T-helper 1 cell (primary cell): ENCODE measurements around the gene ARPP21.

Experiments used
- DNase-seq, 5 donors: peaks; one replicate each; pipeline ENCODE4 v3.0.0-alpha.2; 2012 to 2020

Gene ARPP21

DNA sequence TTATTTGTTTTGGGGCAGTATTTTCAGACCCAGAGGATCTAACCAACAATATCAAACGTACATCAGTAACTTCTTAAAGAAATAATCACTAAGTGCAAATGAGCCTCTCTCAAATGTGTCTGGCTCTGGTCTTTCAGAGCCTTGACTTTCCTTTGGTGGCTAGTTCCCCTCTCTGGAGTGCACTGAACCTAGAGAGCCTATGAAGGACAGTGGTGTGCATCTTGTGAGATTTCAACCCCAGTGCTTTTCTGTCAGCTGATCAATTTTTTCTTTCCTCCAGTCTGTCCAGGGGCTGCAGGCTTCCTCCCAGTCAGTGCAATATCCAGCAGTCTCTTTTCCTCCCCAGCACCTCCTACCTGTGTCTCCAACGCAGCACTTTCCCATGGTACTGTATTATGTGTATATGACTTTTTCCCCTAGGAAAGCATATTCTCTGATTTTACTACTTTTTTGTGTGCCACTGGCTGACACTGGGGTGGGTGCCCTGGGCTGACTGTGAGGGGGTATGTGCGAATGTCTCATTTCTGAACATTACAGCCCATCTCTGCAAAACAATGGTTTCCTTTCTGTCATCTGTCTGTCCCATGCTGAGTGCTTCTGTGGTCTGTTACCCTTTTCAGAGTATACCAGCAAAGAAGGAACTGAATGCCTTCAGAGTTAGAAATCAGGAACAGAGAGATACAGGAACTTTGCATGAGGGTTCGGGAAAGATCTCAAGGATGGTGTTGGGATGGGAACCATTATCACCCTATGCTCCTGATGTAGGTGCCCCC is 98.8 kb downstream of the ARPP21 start:
- DNase-seq: no peak

GRCh38 chr3:35739181-35739809 is 100.0 kb downstream of the ARPP21 start:
- no peak for DNase-seq

DNA sequence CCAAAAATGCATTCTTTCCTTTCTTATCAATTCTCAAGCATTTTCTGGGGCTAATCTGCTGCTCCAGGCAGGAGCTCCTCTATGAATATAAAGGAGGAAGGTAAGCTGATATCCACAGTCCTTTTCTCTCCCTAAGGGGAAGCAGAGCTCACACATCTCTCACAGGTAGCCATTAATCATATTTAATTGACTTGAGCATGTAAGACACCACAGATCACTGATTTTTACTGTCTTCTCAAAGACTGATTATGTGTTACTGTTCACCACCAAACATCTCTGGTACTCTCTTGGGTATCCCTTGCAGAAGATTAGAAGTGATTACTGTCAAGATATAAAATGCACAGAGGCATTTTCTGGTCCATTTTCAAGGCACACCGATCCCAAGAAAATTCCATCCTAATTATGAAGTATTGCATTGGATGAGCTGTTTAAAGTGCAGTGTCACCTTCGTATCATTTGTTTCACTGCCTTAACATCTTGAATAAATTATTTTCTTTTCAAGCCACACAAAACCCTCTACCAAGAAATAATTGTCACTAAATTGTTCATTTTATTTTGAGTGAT is 100.7 kb downstream of the ARPP21 start:
- DNase-seq: no peak

DNA sequence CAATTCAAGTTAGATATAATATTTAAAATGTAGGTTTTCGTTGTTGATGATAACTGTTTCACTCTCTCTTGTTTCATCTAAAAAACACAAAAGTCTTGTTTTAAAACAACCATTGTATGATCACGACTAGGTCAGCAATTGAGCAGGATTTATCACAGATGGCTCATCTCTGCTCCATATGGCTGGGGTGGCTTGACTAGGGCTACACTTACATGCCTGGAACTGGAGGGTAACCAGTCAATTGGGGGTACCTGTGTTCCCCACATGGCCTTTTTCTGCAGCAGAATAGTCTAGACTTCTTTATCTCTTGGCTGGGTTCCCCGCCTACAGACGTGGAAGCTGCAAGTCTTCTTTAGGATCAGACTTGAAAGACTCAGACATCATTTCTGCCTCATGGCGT is 103.9 kb downstream of the ARPP21 start:
- DNase-seq: no peak

- no peak for DNase-seq
Observed at GRCh38 chr3:35744419-35744818, 105.1 kb downstream of the ARPP21 start.

- DNase-seq: no peak
Observed at GRCh38 chr3:35745351-35745750, 106.0 kb downstream of the ARPP21 start.

GRCh38 chr3:35745802-35746484 is 106.6 kb downstream of the ARPP21 start:
- no peak for DNase-seq

DNA sequence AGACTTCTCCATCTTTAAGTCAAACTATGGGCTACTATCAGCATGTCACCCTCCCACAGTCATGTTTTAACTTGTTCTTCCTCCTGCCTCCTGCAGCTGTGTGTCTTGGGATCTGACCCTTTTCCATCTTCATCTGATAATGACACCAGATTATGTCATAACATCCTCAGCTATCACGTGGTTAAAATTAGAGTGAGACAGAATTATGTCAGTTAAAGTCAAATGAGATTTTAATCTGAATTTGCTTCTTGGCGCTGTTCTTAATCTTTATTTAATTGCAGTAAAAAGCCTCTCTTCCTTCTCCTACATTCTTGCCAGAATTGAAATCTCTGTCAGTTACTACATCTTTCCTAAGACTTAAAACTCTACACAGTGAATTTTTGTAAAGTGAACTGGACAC is 107.2 kb downstream of the ARPP21 start:
- no peak for DNase-seq

DNA sequence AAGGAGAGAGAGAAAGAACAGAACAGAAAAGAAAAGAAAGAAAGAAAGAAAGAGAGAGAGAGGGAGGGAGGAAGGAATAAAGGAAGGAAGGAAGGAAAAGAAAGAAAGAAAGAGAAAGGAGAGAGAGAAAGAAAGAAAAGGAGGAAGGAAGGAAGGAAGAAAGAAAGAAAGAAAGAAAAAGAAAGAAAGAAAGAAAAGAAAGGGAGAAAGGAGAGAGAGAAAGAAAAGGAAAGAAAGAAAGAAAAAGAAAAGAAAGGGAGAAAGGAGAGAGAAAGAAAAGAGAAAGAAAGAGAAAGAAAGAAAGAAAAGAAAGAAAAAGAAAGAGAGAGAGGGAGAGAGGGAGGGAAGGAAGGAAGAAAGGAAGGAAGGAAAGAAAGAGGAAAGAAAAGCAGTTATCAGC is 108.8 kb downstream of the ARPP21 start:
- DNase-seq: no peak

DNA sequence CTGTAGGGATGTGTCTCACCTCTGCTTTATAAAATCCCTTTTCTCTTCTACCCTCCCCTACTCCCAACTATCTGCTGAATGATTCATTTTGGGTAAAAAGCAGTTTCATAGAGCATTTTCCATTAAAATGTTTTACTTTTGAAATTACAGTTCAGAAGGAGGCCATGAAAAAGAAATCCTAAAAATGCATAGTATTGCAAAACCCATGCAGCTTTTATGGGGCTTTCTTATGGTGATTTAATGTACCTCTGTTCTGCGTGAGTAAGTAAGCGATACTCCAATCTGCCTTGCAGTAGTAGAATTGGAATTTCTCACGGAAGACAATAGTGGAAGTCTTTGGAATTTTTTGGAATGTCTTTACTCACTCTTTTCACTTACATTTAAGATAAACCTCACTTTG is 111.9 kb downstream of the ARPP21 start:
- no peak for DNase-seq

- no peak for DNase-seq
Observed at GRCh38 chr3:35757991-35758757, 118.8 kb downstream of the ARPP21 start.

DNA sequence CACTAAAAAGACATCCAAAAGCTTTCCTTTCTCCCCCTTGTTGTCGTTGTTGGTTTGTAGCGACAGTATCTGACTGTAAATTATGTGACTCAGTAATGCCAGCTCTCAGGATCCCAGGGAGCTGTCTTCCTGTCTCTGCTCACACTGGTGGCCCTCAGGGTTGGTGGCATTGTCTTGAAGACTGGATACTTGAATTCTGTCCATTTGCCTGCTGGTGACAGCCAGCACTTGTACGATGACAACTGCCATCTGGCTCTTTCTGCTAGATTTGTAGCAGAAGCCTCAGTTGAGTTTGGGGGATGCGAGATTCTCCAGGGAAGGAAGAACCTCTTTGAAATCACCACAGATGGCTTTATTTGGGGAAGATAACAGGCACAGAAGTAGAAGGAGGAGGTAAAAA is 120.8 kb downstream of the ARPP21 start:
- no peak for DNase-seq

- no peak for DNase-seq
Observed at GRCh38 chr3:35761311-35761710, 122.0 kb downstream of the ARPP21 start.

DNA sequence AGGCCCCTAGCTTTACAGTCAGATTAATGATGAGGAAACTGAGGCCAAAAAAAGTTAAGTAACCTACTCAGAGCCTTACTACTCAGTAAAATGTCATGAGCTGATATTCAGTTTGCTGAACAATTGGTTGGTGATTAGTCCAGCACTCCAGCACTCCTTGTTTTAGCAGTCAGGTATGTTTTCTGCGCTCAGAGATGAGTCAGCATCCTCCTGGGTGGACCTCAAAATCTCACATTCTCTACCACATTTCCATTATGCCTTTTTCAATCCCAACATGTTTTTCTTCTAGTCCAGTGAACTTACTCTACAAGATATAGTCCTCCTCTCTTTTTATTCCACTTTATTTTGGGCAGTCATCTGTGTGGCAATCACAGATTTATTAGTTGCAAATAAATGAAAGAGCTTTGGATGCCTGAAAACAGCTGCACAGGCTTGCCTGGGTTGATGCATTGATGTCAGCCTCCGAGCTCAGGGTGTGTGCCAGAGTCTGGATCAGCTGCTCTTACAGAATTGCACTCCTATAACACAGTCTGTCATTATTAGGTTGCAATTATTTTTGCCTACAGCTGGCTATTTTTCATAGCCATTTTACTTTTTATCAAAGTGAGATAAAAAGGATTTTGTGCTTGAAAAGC is 133.2 kb downstream of the ARPP21 start:
- DNase-seq: no peak

DNA sequence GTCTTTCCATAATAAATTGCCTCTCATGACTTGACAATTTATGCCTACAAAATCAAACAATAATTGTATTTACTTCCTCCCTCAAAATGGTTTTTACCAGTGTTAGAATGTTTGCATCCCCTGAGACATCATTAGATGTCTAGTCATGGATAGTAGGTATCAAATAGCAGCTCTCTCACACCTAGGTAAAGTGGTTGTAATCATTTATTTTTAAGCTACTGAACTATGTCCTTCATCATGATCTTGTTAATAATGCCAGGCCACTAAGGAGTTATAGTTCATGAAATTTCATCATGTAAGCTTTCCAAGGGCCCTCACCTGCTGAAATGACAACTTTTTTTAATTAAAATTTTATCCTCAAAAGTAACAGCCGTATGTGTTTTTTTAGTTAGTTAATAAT is 134.1 kb downstream of the ARPP21 start:
- no peak for DNase-seq

DNA sequence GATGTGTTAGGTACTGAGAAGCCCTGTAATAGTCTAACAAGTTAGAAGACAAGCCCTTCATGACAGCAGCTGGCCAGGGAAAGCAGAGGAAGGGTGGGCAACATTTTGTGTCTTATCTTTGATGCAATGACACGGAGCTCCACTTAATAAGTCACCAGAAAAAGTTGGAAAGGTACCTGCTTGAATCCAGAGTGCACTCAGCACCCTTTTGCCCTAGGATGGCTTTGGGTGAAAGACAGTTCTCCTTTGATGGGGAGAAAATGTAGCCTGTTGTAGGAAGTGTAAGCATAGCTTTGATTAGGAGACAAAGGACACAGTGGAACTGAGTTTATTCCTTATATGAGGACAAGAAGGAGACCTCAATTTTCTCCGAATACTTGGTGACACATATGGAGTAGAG is 137.0 kb downstream of the ARPP21 start:
- no peak for DNase-seq

- no peak for DNase-seq
Observed at GRCh38 chr3:35777065-35777464, 137.7 kb downstream of the ARPP21 start.

- no peak for DNase-seq
Observed at GRCh38 chr3:35777563-35778554, 138.5 kb downstream of the ARPP21 start.

GRCh38 chr3:35779611-35780010 is 140.3 kb downstream of the ARPP21 start:
- no peak for DNase-seq

GRCh38 chr3:35780800-35781199 is 141.5 kb downstream of the ARPP21 start:
- DNase-seq: no peak

GRCh38 chr3:35781558-35781957 is 142.2 kb downstream of the ARPP21 start:
- no peak for DNase-seq
